DND-41 (cell line): ENCODE data around the gene SSR4.

Source experiments
- CTCF ChIP-seq: IDR thresholded peaks from 2 replicates; pipeline ENCODE4 v1.5.1; 2012; ENCODE audit warnings: borderline replicate concordance, low read length, moderate library complexity, mild to moderate bottlenecking; ENCODE audit not compliant: poor library complexity, severe bottlenecking; ENCODE audit errors: extremely low read depth
- EZH2 ChIP-seq: IDR thresholded peaks from 3 replicates; pipeline ENCODE4 v1.6.1; 2012; ENCODE audit warnings: borderline replicate concordance, low read depth, mild to moderate bottlenecking, moderate library complexity, low read length, inconsistent platforms; ENCODE audit not compliant: severe bottlenecking

- TF ChIP-seq CTCF (no peak), EZH2 (no peak)
Measured at GRCh38 chrX:153800746-153801145, 6.3 kb downstream of the SSR4 start.
